HG02840 (cell line): ENCODE measurements around the gene GNG11.
"Not testable (repeated sequence)": the region's sequence is repeated elsewhere in the genome, so short reads cannot be mapped to it uniquely, and the experiment has no call there.

ENCODE experiments used
- ATAC-seq: cut with Tn5 transposase; IDR thresholded peaks from one replicate; pipeline ENCODE4 v1.9.1; 2021; ENCODE audit warnings: mild to moderate bottlenecking, moderate library complexity, moderate number of reproducible peaks; ENCODE audit not compliant: unreplicated experiment, low FRiP score

GNG11 gene

GRCh38 chr7:93910076-93910994 lies 11.2 kb upstream of the GNG11 start:
- ATAC-seq: no peak

- ATAC-seq: not testable (repeated sequence)
Observed at GRCh38 chr7:93911242-93911641, 10.3 kb upstream of the GNG11 start.

GRCh38 chr7:93911661-93912060 lies 9.9 kb upstream of the GNG11 start:
- not testable (repeated sequence) for ATAC-seq

GRCh38 chr7:93913197-93913596 lies 8.3 kb upstream of the GNG11 start:
- no peak for ATAC-seq

GRCh38 chr7:93914581-93915066 lies 6.9 kb upstream of the GNG11 start:
- ATAC-seq: no peak

- ATAC-seq: not testable (repeated sequence)
Observed at GRCh38 chr7:93915206-93915842, 6.2 kb upstream of the GNG11 start.

- ATAC-seq: peak; percentile 66
Observed at GRCh38 chr7:93915888-93916287, 5.6 kb upstream of the GNG11 start.

- ATAC-seq: not testable (repeated sequence)
Observed at GRCh38 chr7:93916315-93916714, 5.2 kb upstream of the GNG11 start.

- ATAC-seq: no peak
Observed at GRCh38 chr7:93920496-93921182, 896 bp upstream of the GNG11 start.

- ATAC-seq: no peak
Observed at GRCh38 chr7:93921186-93921585, 349 bp upstream of the GNG11 start.

GRCh38 chr7:93923296-93923695 lies 1.8 kb downstream of the GNG11 start:
- no peak for ATAC-seq

- ATAC-seq: no peak
Observed at GRCh38 chr7:93923942-93924341, 2.4 kb downstream of the GNG11 start.

GRCh38 chr7:93926800-93927199 lies 5.3 kb downstream of the GNG11 start:
- ATAC-seq: no peak

GRCh38 chr7:93927585-93927984 lies 6.0 kb downstream of the GNG11 start:
- no peak for ATAC-seq

GRCh38 chr7:93931655-93932054 lies 10.1 kb downstream of the GNG11 start:
- no peak for ATAC-seq

- no peak for ATAC-seq
Observed at GRCh38 chr7:93933156-93933555, 11.6 kb downstream of the GNG11 start.

- ATAC-seq: no peak
Observed at GRCh38 chr7:93935102-93935501, 13.6 kb downstream of the GNG11 start.

- ATAC-seq: no peak
Observed at GRCh38 chr7:93937818-93938217, 16.3 kb downstream of the GNG11 start.

GRCh38 chr7:93938293-93938692 lies 16.8 kb downstream of the GNG11 start:
- no peak for ATAC-seq

- no peak for ATAC-seq
Observed at GRCh38 chr7:93941945-93942344, 20.4 kb downstream of the GNG11 start.
